GM21619 (cell line): ENCODE results near the gene GIPC3.
"Not testable (repeated sequence)": the region's sequence is repeated elsewhere in the genome, so short reads cannot be mapped to it uniquely, and the experiment has no call there.

Source experiments
- ATAC-seq: cut with Tn5 transposase; IDR thresholded peaks from one replicate; pipeline ENCODE4 v1.9.1; 2021; ENCODE audit not compliant: unreplicated experiment

GIPC3 gene

GRCh38 chr19:3618144-3618810 is 33.0 kb downstream of the GIPC3 start:
- no peak for ATAC-seq

GRCh38 chr19:3618811-3619630 is 33.7 kb downstream of the GIPC3 start:
- ATAC-seq: no peak

- no peak for ATAC-seq
Measured at GRCh38 chr19:3619631-3620012, 34.3 kb downstream of the GIPC3 start.

GRCh38 chr19:3620145-3620816 is 35.0 kb downstream of the GIPC3 start:
- no peak for ATAC-seq

- no peak for ATAC-seq
Measured at GRCh38 chr19:3620817-3621547, 35.7 kb downstream of the GIPC3 start.

GRCh38 chr19:3621689-3622088 is 36.4 kb downstream of the GIPC3 start:
- ATAC-seq: no peak

GRCh38 chr19:3622224-3622623 is 36.9 kb downstream of the GIPC3 start:
- ATAC-seq: no peak

- no peak for ATAC-seq
Measured at GRCh38 chr19:3623716-3624115, 38.4 kb downstream of the GIPC3 start.

- peak; percentile 5 for ATAC-seq
Measured at GRCh38 chr19:3625996-3626472, 40.8 kb downstream of the GIPC3 start.

GRCh38 chr19:3626473-3627350 is 41.4 kb downstream of the GIPC3 start, which contains the start of gene CACTIN:
Gene CACTIN (minus strand): TSS chr19:3626790. CDS start chr19:3626762, 28 bp downstream.
- peak; percentile 78 for ATAC-seq

GRCh38 chr19:3627351-3627723 is 42.1 kb downstream of the GIPC3 start:
- ATAC-seq: no peak

- not testable (repeated sequence) for ATAC-seq
Measured at GRCh38 chr19:3628766-3629165, 43.5 kb downstream of the GIPC3 start.

- ATAC-seq: no peak
Measured at GRCh38 chr19:3631053-3631861, 46.0 kb downstream of the GIPC3 start.

- ATAC-seq: no peak
Measured at GRCh38 chr19:3632098-3632497, 46.8 kb downstream of the GIPC3 start.

- ATAC-seq: no peak
Measured at GRCh38 chr19:3632739-3633558, 47.7 kb downstream of the GIPC3 start.

- ATAC-seq: no peak
Measured at GRCh38 chr19:3633559-3633988, 48.3 kb downstream of the GIPC3 start.

- ATAC-seq: no peak
Measured at GRCh38 chr19:3634496-3635045, 49.3 kb downstream of the GIPC3 start.

- no peak for ATAC-seq
Measured at GRCh38 chr19:3636506-3636905, 51.2 kb downstream of the GIPC3 start.
